Measurements from ENCODE around the gene SRP54. TPM values are rescaled to one million over a fixed set of nuclear protein-coding genes. Genes with fewer than 3 reads are reported as not detected.

Gene SRP54
- total and polyA plus RNA-seq, 2 of the 8 experiments (the other 6 are each of a cell fraction or from before 2014, with no cell fraction given): 19.7 to 60.0 TPM

GRCh38 chr14:35047976-35048513 lies 65.3 kb downstream of the SRP54 start (continued):
- TF ChIP-seq CHD7 (IDR thresholded peaks at IDR 0.05; ENCODE audit: insufficient replicate concordance, low read length): no peak
- no peak for TF ChIP-seq YY1 (IDR thresholded peaks at IDR 0.05; ENCODE audit: low read depth, low read length)

Data from H1 (cell line).